WTC11 (cell line): ENCODE results near the gene ZNF883. TPM values are rescaled to one million over a fixed set of nuclear protein-coding genes. Genes with fewer than 3 reads are reported as not detected.

Experiments
- ATAC-seq: fragments of 200-7000 bp; cut with Tn5 transposase; 2 replicates; pipeline ENCODE4 v1.10.0; 2021; ENCODE audit warnings: mild to moderate bottlenecking, moderate library complexity
- CTCF ChIA-PET: fragments of 300-600 bp; sonication (Branson Sonifier 250); formaldehyde crosslinking; loops from one replicate; lab custom pipeline; 2021; ENCODE audit warnings: antibody characterized with exemption; lab: Charles Lee
- POLR2A ChIA-PET: fragments of 350-600 bp; sonication (Branson Sonifier 250); formaldehyde crosslinking; loops from one replicate; lab custom pipeline; 2021; ENCODE audit warnings: antibody characterized with exemption; lab: Charles Lee
- DNase-seq: peaks from one replicate; pipeline ENCODE4 v3.0.0; 2021; ENCODE audit warnings: low spot score
- H3K27ac Mint-ChIP-seq: 2 replicates; pipeline ENCODE4 v1.8.0; 2021; ENCODE audit warnings: mixed read lengths
- H3K27me3 Mint-ChIP-seq: 2 replicates; pipeline ENCODE4 v1.8.0; 2021; ENCODE audit warnings: low read depth, mild to moderate bottlenecking, moderate library complexity, mixed read lengths
- H3K36me3 Mint-ChIP-seq: 2 replicates; pipeline ENCODE4 v1.8.0; 2021; ENCODE audit warnings: mixed read lengths
- H3K4me1 Mint-ChIP-seq: 2 replicates; pipeline ENCODE4 v1.8.0; 2022; ENCODE audit warnings: mixed read lengths
- H3K4me3 Mint-ChIP-seq: 2 replicates; pipeline ENCODE4 v1.8.0; 2021; ENCODE audit warnings: mild to moderate bottlenecking, moderate library complexity, mixed read lengths
- H3K9me3 Mint-ChIP-seq: 2 replicates; pipeline ENCODE4 v1.8.0; 2021; ENCODE audit warnings: mixed read lengths
- ELF4 ChIP-seq: sonication (generic); formaldehyde crosslinking; IDR thresholded peaks from 2 replicates; pipeline ENCODE4 v1.8.1; 2022; ENCODE audit warnings: low read depth, mild to moderate bottlenecking, moderate library complexity, missing genetic modification reagents
- FOXJ3 ChIP-seq: sonication (generic); formaldehyde crosslinking; IDR thresholded peaks from 2 replicates; pipeline ENCODE4 v1.9.0; 2021; ENCODE audit warnings: missing genetic modification reagents, mild to moderate bottlenecking, borderline replicate concordance
- GTF2I ChIP-seq: fragments of 250-450 bp; sonication (Bioruptor Pico); conservative IDR thresholded peaks from 2 replicates; pipeline ENCODE4 v1.4.0; 2021; ENCODE audit warnings: mild to moderate bottlenecking
- HMGA2 ChIP-seq: fragments of 250-450 bp; sonication (Bioruptor Pico); IDR thresholded peaks from 2 replicates; pipeline ENCODE4 v1.4.0; 2021; ENCODE audit warnings: mild to moderate bottlenecking, moderate library complexity
- NFYB ChIP-seq: sonication (generic); formaldehyde crosslinking; conservative IDR thresholded peaks from 2 replicates; pipeline ENCODE4 v1.8.0; 2022; ENCODE audit warnings: low read depth, missing genetic modification reagents
- NR3C1 ChIP-seq: sonication (generic); formaldehyde crosslinking; conservative IDR thresholded peaks from 2 replicates; pipeline ENCODE4 v1.8.1; 2023; ENCODE audit warnings: low read depth, mild to moderate bottlenecking, missing genetic modification reagents
- SMAD4 ChIP-seq: sonication (generic); formaldehyde crosslinking; IDR thresholded peaks from 2 replicates; pipeline ENCODE4 v1.8.0; 2022; ENCODE audit warnings: mild to moderate bottlenecking, missing genetic modification reagents
- SP1 ChIP-seq: sonication (generic); formaldehyde crosslinking; conservative IDR thresholded peaks from 2 replicates; pipeline ENCODE4 v1.8.1; 2022; ENCODE audit warnings: missing genetic modification reagents
- ZBTB21 ChIP-seq: sonication (generic); formaldehyde crosslinking; IDR thresholded peaks from 2 replicates; pipeline ENCODE4 v1.8.1; 2023; ENCODE audit warnings: mild to moderate bottlenecking, missing genetic modification reagents, borderline replicate concordance
- ZNF219 ChIP-seq: sonication (generic); formaldehyde crosslinking; IDR thresholded peaks from 2 replicates; pipeline ENCODE4 v1.8.0; 2023; ENCODE audit warnings: missing genetic modification reagents, mild to moderate bottlenecking, borderline replicate concordance
- ZNF232 ChIP-seq: sonication (generic); formaldehyde crosslinking; IDR thresholded peaks from 2 replicates; pipeline ENCODE4 v1.8.0; 2022; ENCODE audit warnings: mild to moderate bottlenecking, missing genetic modification reagents
- ZNF416 ChIP-seq: fragments of 250-450 bp; sonication (Bioruptor Pico); IDR thresholded peaks from 2 replicates; pipeline ENCODE4 v1.9.0; 2021; ENCODE audit warnings: mild to moderate bottlenecking, inconsistent platforms
- ZNF671 ChIP-seq: fragments of 250-450 bp; sonication (Bioruptor Pico); IDR thresholded peaks from 2 replicates; pipeline ENCODE4 v1.8.0; 2021; ENCODE audit warnings: mild to moderate bottlenecking
- total RNA-seq: library from RNA; stranded (reverse); gene quantifications from 3 replicates; pipeline ENCODE4 v1.2.3, GENCODE V29; 2021
- TF ChIP-seq, protein P1 (sequence below): sonication (generic); formaldehyde crosslinking; IDR thresholded peaks from 2 replicates; pipeline ENCODE4 v1.8.1; 2023; ENCODE audit warnings: mild to moderate bottlenecking, moderate library complexity, missing genetic modification reagents
- TF ChIP-seq, protein P2 (sequence below): sonication (generic); formaldehyde crosslinking; IDR thresholded peaks from 2 replicates; pipeline ENCODE4 v1.8.0; 2023; ENCODE audit warnings: missing genetic modification reagents, mild to moderate bottlenecking, borderline replicate concordance
- TF ChIP-seq, protein P3 (sequence below): fragments of 200-600 bp; IDR thresholded peaks from 2 replicates; pipeline ENCODE4 v1.8.0; 2022; ENCODE audit warnings: antibody characterized with exemption
- TF ChIP-seq, protein P4 (sequence below): sonication (generic); formaldehyde crosslinking; IDR thresholded peaks from 2 replicates; pipeline ENCODE4 v1.8.1; 2022; ENCODE audit warnings: mild to moderate bottlenecking, moderate library complexity, missing genetic modification reagents
- TF ChIP-seq, protein P5 (sequence below): sonication (generic); formaldehyde crosslinking; IDR thresholded peaks from 2 replicates; pipeline ENCODE4 v1.8.0; 2022; ENCODE audit warnings: mild to moderate bottlenecking, missing genetic modification reagents
- TF ChIP-seq, protein P6 (sequence below): fragments of 250-450 bp; sonication (Bioruptor Pico); IDR thresholded peaks from 2 replicates; pipeline ENCODE4 v1.9.0; 2021; ENCODE audit warnings: mild to moderate bottlenecking
- TF ChIP-seq, protein P7 (sequence below): sonication (generic); formaldehyde crosslinking; IDR thresholded peaks from 2 replicates; pipeline ENCODE4 v1.8.0; 2022; ENCODE audit warnings: mild to moderate bottlenecking, missing genetic modification reagents

The ZNF883 gene
- total RNA-seq, 1 experiment from 2014 or later: 22.0 TPM

DNA sequence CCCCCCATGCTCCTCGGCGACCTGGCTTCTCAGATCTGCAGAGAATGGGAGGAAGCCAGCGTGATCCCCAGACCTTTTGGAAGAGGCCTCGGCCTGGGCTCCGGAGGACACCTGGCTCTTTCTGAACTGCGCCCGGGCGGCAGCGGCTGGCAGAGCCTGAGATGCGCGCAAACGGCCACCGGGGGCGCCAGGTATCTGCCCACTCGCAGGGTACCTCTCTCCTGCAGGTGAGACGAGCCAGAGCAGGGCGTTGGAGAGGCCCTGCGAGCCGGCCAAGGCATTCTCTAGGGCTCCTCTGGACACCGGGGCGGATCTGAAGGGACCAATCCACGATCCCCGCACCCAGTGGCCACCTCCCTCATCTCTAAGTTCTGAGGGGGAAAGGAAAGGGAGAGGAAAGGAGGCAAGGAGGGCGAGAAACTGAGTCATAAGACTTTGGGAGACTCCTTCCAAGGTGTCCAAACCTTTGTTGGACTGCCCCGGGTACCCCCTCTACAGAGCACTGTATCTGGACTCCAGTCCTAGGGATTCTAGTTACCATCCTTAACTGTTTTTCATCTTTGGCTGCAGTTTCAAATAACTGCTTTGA lies 66.3 kb downstream of the ZNF883 start:
- DNase-seq: peak; percentile 87
- CTCF ChIA-PET: interaction anchor here (1.0 kb wide), 1 partner anchor 166 kb away, joined by 3 read pairs; no protein-coding TSS in a partner anchor
- peaks cover 36% of the 10 kb centered on the region for H3K9me3 Mint-ChIP-seq
- no peaks in the 10 kb centered on the region for H3K4me1 Mint-ChIP-seq
- H3K27ac Mint-ChIP-seq: no peak overlapping the region
- H3K4me3 Mint-ChIP-seq: no peak overlapping the region
- ATAC-seq: peak; percentile 100
- peaks cover 39% of the 10 kb centered on the region for H3K27me3 Mint-ChIP-seq
- peaks cover 5% of the 10 kb centered on the region; the same call in 1 of the 2 replicates for H3K36me3 Mint-ChIP-seq
- POLR2A ChIA-PET: no interaction called here
- TF ChIP-seq, protein P1, sequence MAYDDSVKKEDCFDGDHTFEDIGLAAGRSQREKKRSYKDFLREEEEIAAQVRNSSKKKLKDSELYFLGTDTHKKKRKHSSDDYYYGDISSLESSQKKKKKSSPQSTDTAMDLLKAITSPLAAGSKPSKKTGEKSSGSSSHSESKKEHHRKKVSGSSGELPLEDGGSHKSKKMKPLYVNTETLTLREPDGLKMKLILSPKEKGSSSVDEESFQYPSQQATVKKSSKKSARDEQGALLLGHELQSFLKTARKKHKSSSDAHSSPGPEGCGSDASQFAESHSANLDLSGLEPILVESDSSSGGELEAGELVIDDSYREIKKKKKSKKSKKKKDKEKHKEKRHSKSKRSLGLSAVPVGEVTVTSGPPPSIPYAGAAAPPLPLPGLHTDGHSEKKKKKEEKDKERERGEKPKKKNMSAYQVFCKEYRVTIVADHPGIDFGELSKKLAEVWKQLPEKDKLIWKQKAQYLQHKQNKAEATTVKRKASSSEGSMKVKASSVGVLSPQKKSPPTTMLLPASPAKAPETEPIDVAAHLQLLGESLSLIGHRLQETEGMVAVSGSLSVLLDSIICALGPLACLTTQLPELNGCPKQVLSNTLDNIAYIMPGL (CRISPR knock-in tag): peak; percentile 47; the same call in 1 of the 2 replicates
- TF ChIP-seq HMGA2: no peak
- no peak for TF ChIP-seq ZNF671 (CRISPR knock-in tag)
- TF ChIP-seq, protein P2, sequence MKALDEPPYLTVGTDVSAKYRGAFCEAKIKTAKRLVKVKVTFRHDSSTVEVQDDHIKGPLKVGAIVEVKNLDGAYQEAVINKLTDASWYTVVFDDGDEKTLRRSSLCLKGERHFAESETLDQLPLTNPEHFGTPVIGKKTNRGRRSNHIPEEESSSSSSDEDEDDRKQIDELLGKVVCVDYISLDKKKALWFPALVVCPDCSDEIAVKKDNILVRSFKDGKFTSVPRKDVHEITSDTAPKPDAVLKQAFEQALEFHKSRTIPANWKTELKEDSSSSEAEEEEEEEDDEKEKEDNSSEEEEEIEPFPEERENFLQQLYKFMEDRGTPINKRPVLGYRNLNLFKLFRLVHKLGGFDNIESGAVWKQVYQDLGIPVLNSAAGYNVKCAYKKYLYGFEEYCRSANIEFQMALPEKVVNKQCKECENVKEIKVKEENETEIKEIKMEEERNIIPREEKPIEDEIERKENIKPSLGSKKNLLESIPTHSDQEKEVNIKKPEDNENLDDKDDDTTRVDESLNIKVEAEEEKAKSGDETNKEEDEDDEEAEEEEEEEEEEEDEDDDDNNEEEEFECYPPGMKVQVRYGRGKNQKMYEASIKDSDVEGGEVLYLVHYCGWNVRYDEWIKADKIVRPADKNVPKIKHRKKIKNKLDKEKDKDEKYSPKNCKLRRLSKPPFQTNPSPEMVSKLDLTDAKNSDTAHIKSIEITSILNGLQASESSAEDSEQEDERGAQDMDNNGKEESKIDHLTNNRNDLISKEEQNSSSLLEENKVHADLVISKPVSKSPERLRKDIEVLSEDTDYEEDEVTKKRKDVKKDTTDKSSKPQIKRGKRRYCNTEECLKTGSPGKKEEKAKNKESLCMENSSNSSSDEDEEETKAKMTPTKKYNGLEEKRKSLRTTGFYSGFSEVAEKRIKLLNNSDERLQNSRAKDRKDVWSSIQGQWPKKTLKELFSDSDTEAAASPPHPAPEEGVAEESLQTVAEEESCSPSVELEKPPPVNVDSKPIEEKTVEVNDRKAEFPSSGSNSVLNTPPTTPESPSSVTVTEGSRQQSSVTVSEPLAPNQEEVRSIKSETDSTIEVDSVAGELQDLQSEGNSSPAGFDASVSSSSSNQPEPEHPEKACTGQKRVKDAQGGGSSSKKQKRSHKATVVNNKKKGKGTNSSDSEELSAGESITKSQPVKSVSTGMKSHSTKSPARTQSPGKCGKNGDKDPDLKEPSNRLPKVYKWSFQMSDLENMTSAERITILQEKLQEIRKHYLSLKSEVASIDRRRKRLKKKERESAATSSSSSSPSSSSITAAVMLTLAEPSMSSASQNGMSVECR (CRISPR knock-in tag): no peak
- no peak for TF ChIP-seq ZBTB21 (CRISPR knock-in tag)
- TF ChIP-seq, protein P3, sequence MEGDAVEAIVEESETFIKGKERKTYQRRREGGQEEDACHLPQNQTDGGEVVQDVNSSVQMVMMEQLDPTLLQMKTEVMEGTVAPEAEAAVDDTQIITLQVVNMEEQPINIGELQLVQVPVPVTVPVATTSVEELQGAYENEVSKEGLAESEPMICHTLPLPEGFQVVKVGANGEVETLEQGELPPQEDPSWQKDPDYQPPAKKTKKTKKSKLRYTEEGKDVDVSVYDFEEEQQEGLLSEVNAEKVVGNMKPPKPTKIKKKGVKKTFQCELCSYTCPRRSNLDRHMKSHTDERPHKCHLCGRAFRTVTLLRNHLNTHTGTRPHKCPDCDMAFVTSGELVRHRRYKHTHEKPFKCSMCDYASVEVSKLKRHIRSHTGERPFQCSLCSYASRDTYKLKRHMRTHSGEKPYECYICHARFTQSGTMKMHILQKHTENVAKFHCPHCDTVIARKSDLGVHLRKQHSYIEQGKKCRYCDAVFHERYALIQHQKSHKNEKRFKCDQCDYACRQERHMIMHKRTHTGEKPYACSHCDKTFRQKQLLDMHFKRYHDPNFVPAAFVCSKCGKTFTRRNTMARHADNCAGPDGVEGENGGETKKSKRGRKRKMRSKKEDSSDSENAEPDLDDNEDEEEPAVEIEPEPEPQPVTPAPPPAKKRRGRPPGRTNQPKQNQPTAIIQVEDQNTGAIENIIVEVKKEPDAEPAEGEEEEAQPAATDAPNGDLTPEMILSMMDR: peak; percentile 65; the same call in 1 of the 2 replicates
- TF ChIP-seq SMAD4: no peak

DNA sequence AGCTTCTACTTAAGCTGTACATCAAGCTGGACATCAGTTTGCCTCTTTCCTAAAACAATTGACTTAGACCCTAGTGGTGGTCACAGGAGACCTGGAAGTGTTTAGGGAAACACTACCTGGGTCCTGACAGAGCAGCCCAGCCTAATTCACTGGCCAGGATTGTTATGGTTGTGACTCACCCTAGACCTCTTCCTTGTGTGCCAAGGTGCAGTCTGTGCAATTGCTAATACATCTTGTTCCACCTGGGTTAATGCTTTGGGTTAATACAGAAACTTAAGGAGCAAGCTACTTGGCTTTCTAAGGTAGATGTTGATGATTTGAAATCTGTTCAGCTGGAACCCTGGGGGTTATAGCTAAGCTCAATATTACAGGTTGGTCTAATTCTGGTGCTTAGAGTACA lies 72.6 kb downstream of the ZNF883 start:
- no peak for DNase-seq
- Mint-ChIP-seq H3K27me3 (peaks cover 46% of the 10 kb centered on the region), H3K27ac (no peak overlapping the region), H3K4me3 (no peak overlapping the region), H3K36me3 (no peaks in the 10 kb centered on the region), H3K4me1 (no peaks in the 10 kb centered on the region), H3K9me3 (peaks cover 4% of the 10 kb centered on the region; the same call in 1 of the 2 replicates)
- ChIA-PET CTCF (no interaction called here), POLR2A (no interaction called here)
- ATAC-seq: no peak
- TF ChIP-seq HMGA2 (no peak), SP1 (no peak), NFYB (CRISPR knock-in tag) (no peak), ZNF416 (CRISPR knock-in tag) (no peak), NR3C1 (CRISPR knock-in tag) (no peak), GTF2I (CRISPR knock-in tag) (no peak), ZNF219 (CRISPR knock-in tag) (no peak), ELF4 (CRISPR knock-in tag) (no peak), ZNF232 (CRISPR knock-in tag) (no peak), FOXJ3 (CRISPR knock-in tag) (no peak), ZBTB21 (CRISPR knock-in tag) (no peak)
- TF ChIP-seq, protein P4, sequence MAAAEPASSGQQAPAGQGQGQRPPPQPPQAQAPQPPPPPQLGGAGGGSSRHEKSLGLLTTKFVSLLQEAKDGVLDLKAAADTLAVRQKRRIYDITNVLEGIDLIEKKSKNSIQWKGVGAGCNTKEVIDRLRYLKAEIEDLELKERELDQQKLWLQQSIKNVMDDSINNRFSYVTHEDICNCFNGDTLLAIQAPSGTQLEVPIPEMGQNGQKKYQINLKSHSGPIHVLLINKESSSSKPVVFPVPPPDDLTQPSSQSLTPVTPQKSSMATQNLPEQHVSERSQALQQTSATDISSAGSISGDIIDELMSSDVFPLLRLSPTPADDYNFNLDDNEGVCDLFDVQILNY: no peak
- TF ChIP-seq, protein P5, sequence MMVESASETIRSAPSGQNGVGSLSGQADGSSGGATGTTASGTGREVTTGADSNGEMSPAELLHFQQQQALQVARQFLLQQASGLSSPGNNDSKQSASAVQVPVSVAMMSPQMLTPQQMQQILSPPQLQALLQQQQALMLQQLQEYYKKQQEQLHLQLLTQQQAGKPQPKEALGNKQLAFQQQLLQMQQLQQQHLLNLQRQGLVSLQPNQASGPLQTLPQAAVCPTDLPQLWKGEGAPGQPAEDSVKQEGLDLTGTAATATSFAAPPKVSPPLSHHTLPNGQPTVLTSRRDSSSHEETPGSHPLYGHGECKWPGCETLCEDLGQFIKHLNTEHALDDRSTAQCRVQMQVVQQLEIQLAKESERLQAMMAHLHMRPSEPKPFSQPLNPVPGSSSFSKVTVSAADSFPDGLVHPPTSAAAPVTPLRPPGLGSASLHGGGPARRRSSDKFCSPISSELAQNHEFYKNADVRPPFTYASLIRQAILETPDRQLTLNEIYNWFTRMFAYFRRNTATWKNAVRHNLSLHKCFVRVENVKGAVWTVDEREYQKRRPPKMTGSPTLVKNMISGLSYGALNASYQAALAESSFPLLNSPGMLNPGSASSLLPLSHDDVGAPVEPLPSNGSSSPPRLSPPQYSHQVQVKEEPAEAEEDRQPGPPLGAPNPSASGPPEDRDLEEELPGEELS (CRISPR knock-in tag): no peak
- TF ChIP-seq, protein P6, sequence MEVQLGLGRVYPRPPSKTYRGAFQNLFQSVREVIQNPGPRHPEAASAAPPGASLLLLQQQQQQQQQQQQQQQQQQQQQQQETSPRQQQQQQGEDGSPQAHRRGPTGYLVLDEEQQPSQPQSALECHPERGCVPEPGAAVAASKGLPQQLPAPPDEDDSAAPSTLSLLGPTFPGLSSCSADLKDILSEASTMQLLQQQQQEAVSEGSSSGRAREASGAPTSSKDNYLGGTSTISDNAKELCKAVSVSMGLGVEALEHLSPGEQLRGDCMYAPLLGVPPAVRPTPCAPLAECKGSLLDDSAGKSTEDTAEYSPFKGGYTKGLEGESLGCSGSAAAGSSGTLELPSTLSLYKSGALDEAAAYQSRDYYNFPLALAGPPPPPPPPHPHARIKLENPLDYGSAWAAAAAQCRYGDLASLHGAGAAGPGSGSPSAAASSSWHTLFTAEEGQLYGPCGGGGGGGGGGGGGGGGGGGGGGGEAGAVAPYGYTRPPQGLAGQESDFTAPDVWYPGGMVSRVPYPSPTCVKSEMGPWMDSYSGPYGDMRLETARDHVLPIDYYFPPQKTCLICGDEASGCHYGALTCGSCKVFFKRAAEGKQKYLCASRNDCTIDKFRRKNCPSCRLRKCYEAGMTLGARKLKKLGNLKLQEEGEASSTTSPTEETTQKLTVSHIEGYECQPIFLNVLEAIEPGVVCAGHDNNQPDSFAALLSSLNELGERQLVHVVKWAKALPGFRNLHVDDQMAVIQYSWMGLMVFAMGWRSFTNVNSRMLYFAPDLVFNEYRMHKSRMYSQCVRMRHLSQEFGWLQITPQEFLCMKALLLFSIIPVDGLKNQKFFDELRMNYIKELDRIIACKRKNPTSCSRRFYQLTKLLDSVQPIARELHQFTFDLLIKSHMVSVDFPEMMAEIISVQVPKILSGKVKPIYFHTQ (CRISPR knock-in tag): no peak
- TF ChIP-seq, protein P7, sequence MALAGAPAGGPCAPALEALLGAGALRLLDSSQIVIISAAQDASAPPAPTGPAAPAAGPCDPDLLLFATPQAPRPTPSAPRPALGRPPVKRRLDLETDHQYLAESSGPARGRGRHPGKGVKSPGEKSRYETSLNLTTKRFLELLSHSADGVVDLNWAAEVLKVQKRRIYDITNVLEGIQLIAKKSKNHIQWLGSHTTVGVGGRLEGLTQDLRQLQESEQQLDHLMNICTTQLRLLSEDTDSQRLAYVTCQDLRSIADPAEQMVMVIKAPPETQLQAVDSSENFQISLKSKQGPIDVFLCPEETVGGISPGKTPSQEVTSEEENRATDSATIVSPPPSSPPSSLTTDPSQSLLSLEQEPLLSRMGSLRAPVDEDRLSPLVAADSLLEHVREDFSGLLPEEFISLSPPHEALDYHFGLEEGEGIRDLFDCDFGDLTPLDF (CRISPR knock-in tag): no peak
